KOPT-K1 (cell line): ENCODE data around the gene MAML1.

ENCODE experiments used
- H3K27ac ChIP-seq: fragments of 200-600 bp; sonication (generic); 2 replicates; pipeline ENCODE4 v1.5.1; 2016; ENCODE audit warnings: antibody characterized with exemption, mild to moderate bottlenecking, low read depth, low read length; ENCODE audit not compliant: poor library complexity, severe bottlenecking
- H3K36me3 ChIP-seq: fragments of 200-600 bp; sonication (generic); 2 replicates; pipeline ENCODE4 v1.5.1; 2017; ENCODE audit warnings: antibody characterized with exemption, mild to moderate bottlenecking, low read length, moderate library complexity; ENCODE audit not compliant: insufficient read depth
- H3K9me3 ChIP-seq: fragments of 200-600 bp; sonication (generic); 2 replicates; pipeline ENCODE4 v1.5.1; 2017; ENCODE audit warnings: antibody characterized with exemption, low read length, mild to moderate bottlenecking; ENCODE audit not compliant: insufficient read depth, poor library complexity, severe bottlenecking

Gene MAML1

DNA sequence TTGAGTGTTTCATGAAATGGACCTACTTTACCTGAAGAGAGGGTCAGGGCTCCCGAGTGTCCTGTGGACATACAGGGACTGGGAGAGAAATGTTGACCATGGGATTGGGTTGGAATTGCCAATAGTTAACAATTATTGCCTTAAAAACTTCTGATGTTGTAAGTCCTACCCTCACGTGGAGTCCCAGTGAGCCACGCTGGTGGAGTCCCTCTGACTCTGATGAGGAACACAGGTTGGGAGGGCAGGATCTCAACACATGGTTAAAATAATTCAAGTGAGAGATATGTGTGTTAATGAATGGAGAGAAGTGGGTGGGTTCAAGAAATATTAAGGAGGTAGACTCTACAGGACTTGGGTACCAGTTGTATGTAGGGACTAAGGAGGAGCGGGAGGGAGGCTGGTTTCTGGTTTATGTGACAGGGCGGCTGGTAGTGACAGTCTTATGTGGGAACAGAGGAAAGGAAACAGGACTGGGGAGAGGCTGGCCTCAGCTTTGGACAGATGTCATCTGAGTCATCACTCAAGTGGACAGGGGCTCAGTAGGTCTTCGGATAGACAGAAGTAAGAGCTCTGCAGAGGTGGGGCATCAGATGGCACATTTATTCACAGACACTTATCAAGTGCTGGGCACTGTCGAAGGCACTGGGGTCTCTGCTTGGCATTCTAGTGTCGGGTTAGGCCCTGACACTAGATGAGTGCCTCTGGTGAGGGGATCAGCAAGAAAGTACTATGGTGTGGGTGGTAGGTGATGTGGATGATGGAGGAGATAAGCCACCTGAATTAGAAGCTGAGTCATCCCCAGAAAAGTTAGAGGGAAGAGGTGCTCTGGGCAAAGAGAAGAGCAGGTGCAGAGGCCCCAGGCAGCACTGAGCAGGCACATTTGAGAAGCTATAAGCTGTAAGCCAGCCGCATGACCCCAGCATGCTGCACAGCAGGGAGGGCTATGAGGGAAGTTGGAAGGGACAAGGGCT lies 27.2 kb downstream of the MAML1 start:
- Histone ChIP-seq H3K27ac (peak overlapping the region; percentile 25), H3K9me3 (no peaks in the 10 kb centered on the region)

DNA sequence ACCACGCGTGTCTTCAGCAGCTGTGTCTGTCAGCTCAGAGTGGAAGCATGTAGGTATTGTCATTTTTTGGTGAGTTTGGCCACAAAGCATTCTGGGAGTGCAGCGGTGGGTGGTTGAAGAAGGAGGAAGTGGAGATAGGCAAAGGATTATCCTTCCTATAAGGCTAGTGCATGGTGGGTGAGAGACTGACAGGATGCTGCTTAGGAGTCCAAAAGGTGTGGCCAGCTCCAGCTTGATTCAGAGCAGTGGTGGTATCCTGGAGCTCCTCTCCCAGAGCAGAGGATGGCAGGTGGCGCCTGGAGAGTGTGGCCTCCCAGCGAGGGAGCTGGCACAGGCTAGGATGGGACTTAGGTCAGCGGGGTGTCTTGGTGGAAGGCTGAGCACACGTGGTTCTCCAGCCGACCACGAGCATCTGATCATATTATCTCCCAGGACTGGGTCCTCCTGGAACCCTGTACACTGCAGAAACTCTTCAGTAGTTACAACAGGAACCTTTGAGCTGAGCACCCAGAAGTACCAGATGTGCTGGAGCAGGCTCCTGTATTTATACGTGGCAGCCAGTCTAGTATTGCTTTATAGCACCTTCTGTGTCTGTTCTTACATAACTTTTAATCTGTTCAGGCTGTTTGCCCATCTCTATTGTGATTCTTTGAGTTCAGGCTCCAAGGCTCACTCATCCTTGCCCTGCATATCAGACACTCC lies 29.6 kb downstream of the MAML1 start:
- no peaks in the 10 kb centered on the region for H3K9me3 ChIP-seq
- H3K36me3 ChIP-seq = peaks cover 24% of the 10 kb centered on the region
- peak overlapping the region; percentile 15 for H3K27ac ChIP-seq

More for the DNA sequence above, 27.2 kb downstream of the MAML1 start:
- peaks cover under 1% of the 10 kb centered on the region; the same call in 1 of the 2 replicates for H3K36me3 ChIP-seq

DNA sequence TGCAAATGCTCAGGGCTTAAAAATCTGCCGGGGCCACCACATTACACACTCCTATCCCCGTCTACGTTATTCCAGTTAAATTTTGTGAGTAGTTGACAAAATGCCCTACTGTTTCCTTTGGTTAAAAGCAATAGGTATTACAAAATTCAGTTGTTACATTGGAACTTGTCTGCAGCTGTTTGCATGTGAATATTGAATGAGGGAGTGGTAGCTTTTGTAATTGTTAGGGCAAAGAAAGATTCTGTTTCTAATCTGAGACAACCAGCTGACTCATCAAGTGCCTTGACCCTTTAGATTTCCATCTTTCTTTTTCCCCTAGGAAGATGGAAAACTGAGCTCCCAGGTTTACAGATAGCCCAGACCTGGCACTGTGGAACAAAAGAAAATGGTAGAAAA lies 30.2 kb downstream of the MAML1 start:
- peak overlapping the region; percentile 15 for H3K27ac ChIP-seq
- H3K36me3 ChIP-seq = peaks cover 30% of the 10 kb centered on the region
- no peaks in the 10 kb centered on the region for H3K9me3 ChIP-seq

DNA sequence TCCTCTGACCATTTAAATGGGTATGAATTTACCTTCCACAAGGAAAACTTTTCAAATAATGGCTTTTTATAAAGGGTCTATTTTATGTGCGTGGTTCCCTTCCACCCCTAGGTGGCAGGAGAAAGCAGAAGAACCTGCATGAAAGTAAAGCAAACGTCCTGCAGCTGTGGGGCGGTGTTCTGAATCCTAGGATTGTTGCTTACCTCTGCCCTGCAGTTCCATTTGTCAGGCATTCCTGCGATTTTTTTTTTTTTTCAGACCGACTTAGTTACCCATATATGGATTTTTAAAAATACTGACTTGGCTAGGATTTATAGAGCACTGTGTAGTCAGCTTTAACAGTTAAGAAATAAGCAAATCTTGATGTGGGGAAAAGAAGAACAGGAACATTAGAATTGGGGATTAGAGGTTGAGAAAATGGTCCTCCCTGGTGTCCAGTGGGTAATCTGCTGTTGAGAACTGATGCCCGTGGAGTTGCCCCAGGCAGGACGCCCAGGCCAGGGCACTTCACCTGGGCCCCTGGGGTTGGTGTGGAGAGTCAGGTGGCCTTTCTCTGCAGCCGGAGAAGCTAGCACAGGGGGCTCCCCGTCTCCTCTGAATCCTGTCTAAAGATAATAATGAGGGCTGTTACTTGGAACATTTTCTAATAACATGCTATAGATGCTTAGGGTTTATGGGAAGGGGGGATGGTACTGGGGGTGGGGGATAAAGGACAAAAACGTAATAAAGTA lies 30.8 kb downstream of the MAML1 start:
- H3K27ac ChIP-seq = no peak overlapping the region
- H3K36me3 ChIP-seq = peaks cover 36% of the 10 kb centered on the region

DNA sequence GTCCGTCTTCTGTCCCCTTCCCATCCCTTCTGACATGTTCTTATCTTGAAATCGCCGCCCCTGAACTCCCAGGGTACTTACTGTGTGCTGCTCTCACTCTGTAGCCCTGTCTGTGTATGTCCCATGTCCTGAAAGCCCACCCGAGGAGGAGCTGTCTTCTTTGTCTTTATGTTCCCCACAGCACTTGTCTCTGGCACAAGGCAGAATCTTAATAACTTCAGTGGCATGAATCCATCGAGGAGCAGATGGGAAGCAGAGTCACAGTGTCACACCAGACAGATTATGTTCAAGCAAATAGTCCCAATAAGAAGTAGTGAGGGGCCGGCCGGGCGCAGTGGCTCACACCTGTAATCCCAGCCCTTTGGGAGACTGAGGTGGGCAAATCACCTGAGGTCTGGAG lies 31.4 kb downstream of the MAML1 start:
- Histone ChIP-seq H3K9me3 (no peaks in the 10 kb centered on the region), H3K27ac (no peak overlapping the region), H3K36me3 (peaks cover 42% of the 10 kb centered on the region)

More for the DNA sequence above, 30.8 kb downstream of the MAML1 start:
- H3K9me3 ChIP-seq = no peaks in the 10 kb centered on the region

GRCh38 chr5:179765400-179765799 lies 32.8 kb downstream of the MAML1 start:
- H3K36me3 ChIP-seq = peaks cover 56% of the 10 kb centered on the region
- no peaks in the 10 kb centered on the region for H3K9me3 ChIP-seq
- H3K27ac ChIP-seq = no peak overlapping the region

- Histone ChIP-seq H3K27ac (no peak overlapping the region), H3K36me3 (peaks cover 64% of the 10 kb centered on the region), H3K9me3 (no peaks in the 10 kb centered on the region)
These were observed 33.6 kb downstream of the MAML1 start for GRCh38 chr5:179766021-179766725.

GRCh38 chr5:179766726-179767455 lies 34.3 kb downstream of the MAML1 start:
- peaks cover 71% of the 10 kb centered on the region for H3K36me3 ChIP-seq
- H3K27ac ChIP-seq = no peak overlapping the region

GRCh38 chr5:179767496-179768100 lies 35.0 kb downstream of the MAML1 start:
- H3K27ac ChIP-seq = no peak overlapping the region
- H3K36me3 ChIP-seq = peaks cover 78% of the 10 kb centered on the region
- H3K9me3 ChIP-seq = no peaks in the 10 kb centered on the region

More at GRCh38 chr5:179766726-179767455, 34.3 kb downstream of the MAML1 start:
- no peaks in the 10 kb centered on the region for H3K9me3 ChIP-seq

DNA sequence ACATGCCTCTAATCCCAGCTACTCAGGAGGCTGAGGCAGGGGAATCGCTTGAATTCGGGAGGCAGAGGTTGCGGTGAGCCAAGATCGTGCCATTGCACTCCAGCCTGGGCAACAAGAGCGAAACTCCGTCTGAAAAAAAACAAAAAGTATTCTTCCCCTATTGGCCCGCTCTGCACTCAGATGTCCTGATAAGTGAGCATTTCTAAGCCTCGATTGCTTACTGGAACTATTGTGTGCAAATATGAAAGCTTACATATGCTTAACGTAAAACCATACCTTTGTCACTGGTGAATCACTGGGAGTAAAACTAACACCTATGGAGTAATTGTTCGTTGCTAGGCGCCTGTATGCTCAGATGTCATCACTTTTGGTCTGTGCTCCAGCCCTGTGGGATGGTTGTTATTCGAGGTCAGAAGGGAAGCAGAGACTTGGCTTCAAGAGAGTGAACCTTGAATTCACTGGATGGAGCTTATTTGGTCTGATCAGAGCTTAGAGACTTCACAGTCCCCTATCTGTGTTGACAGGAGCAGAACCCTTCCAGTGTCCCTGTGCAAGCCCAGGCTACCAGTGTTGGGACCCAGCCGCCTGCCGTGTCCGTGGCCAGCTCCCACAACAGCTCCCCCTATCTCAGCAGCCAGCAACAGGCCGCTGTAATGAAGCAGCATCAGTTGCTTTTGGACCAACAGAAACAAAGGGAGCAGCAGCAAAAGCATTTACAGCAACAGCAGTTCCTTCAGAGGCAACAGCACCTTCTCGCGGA lies 35.9 kb downstream of the MAML1 start:
- Histone ChIP-seq H3K27ac (no peak overlapping the region), H3K36me3 (peaks cover 87% of the 10 kb centered on the region), H3K9me3 (no peaks in the 10 kb centered on the region)

DNA sequence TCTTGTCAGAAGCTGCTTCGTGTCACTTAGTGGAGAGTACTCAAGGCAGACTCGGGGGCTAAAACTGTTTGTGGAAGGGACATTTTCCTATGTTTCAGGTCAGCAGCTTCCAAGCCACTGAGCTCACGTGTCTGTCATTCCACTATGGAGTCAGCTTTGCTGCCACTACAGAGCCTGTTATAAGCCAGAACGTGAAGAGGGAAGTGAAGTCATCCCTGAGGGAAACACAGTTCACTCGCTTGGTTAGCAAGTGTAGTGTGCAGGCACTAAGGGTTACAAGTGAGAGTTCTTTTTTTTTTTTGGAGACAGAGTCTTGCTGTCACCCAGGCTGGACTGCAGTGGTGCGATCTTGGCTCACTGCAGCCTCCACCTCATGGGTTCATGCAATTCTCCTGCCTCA lies 36.6 kb downstream of the MAML1 start:
- H3K27ac ChIP-seq = no peak overlapping the region
- peaks cover 94% of the 10 kb centered on the region for H3K36me3 ChIP-seq
- H3K9me3 ChIP-seq = no peaks in the 10 kb centered on the region

- Histone ChIP-seq H3K9me3 (no peaks in the 10 kb centered on the region), H3K27ac (no peak overlapping the region), H3K36me3 (peaks cover 100% of the 10 kb centered on the region)
These were observed 37.2 kb downstream of the MAML1 start for GRCh38 chr5:179769796-179770195.

- Histone ChIP-seq H3K9me3 (no peaks in the 10 kb centered on the region), H3K27ac (no peak overlapping the region), H3K36me3 (peaks cover 99% of the 10 kb centered on the region)
These were observed 38.8 kb downstream of the MAML1 start for GRCh38 chr5:179771311-179771895.
